Measurements from ENCODE around the gene NUDT11.

DNA sequence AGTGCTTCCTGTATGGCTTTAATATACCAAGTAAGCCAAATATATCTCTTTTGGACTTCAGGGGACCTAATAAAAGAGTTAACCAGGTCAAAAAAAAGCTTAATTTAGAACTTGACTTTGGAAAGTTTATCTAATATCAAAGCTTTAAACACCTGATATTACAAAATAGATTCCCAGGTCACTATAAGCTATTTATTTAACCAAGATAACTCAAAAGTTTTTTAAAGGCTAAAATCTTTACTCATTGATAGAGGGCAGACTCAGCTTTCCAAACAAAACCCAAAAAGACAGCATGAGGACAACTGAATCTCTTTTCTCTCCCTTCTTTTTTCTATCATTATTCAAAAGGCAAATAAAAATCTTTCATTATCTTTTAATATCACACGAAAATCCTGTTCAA, 19.5 kb downstream of the NUDT11 start:
- TF ChIP-seq, protein P1, sequence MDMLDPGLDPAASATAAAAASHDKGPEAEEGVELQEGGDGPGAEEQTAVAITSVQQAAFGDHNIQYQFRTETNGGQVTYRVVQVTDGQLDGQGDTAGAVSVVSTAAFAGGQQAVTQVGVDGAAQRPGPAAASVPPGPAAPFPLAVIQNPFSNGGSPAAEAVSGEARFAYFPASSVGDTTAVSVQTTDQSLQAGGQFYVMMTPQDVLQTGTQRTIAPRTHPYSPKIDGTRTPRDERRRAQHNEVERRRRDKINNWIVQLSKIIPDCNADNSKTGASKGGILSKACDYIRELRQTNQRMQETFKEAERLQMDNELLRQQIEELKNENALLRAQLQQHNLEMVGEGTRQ (IDR thresholded peaks at IDR 0.05), result no peak
- TF ChIP-seq, protein P2, sequence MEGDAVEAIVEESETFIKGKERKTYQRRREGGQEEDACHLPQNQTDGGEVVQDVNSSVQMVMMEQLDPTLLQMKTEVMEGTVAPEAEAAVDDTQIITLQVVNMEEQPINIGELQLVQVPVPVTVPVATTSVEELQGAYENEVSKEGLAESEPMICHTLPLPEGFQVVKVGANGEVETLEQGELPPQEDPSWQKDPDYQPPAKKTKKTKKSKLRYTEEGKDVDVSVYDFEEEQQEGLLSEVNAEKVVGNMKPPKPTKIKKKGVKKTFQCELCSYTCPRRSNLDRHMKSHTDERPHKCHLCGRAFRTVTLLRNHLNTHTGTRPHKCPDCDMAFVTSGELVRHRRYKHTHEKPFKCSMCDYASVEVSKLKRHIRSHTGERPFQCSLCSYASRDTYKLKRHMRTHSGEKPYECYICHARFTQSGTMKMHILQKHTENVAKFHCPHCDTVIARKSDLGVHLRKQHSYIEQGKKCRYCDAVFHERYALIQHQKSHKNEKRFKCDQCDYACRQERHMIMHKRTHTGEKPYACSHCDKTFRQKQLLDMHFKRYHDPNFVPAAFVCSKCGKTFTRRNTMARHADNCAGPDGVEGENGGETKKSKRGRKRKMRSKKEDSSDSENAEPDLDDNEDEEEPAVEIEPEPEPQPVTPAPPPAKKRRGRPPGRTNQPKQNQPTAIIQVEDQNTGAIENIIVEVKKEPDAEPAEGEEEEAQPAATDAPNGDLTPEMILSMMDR (IDR thresholded peaks at IDR 0.05), result no peak
- TF ChIP-seq POLR2A (IDR thresholded peaks at IDR 0.05; ENCODE audit: low read length), result no peak
- TF ChIP-seq, protein P3, sequence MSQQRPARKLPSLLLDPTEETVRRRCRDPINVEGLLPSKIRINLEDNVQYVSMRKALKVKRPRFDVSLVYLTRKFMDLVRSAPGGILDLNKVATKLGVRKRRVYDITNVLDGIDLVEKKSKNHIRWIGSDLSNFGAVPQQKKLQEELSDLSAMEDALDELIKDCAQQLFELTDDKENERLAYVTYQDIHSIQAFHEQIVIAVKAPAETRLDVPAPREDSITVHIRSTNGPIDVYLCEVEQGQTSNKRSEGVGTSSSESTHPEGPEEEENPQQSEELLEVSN (IDR thresholded peaks at IDR 0.05; ENCODE audit: borderline replicate concordance, low read depth), result no peak
- TF ChIP-seq NFE2L2 (conservative IDR thresholded peaks at IDR 0.05; ENCODE audit: low read length), result no peak
- no peak for TF ChIP-seq JUN (IDR thresholded peaks at IDR 0.05)
- TF ChIP-seq NR3C1 (IDR thresholded peaks at IDR 0.05), result no peak
- TF ChIP-seq KDM1A (IDR thresholded peaks at IDR 0.05; ENCODE audit: low read depth), result no peak
- TF ChIP-seq ZSCAN20 (CRISPR knock-in tag; IDR thresholded peaks at IDR 0.05), result no peak
- no peak for TF ChIP-seq ESRRA (IDR thresholded peaks at IDR 0.05; ENCODE audit: borderline replicate concordance, low read length)
